Measurements from ENCODE around the gene CAPN2.
"Not testable (repeated sequence)": the region's sequence is repeated elsewhere in the genome, so short reads cannot be mapped to it uniquely, and the experiment has no call there.

CAPN2 gene

DNA sequence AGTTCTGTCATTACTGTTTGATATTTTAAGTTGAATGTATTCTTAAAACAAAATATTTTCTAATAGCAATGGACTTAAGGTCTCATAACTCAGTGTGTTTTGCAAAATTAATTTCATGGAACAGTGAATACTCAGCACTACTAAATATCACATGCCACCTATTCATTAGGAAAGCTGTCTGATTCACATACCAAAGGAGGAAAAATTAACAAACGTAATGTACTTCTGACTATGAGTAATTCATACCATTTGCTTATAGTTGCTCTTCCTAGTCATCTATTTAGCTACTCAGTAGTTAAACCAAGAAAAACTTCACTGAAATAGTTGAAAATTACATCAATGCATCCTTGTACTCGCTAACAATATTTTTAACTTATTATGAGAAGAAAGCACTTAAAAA lies 98.2 kb downstream of the CAPN2 start:
- no peak for DNase-seq (ENCODE audit: low read depth)
- H3K4me3 ChIP-seq (ENCODE audit: low read depth, low read length), result no peak overlapping the region

GRCh38 chr1:223811634-223812101 lies 99.3 kb downstream of the CAPN2 start:
- no peak overlapping the region for H3K4me3 ChIP-seq (ENCODE audit: low read depth, low read length)
- TF ChIP-seq MYC (IDR thresholded peaks at IDR 0.05; ENCODE audit: low read depth, low read length) (no peak), POLR2A (IDR thresholded peaks at IDR 0.05; ENCODE audit: extremely low read depth, insufficient read length) (no peak), CTCF (IDR thresholded peaks at IDR 0.05; ENCODE audit: low read depth, low read length) (no peak)
- TF ChIP-seq, protein P1, sequence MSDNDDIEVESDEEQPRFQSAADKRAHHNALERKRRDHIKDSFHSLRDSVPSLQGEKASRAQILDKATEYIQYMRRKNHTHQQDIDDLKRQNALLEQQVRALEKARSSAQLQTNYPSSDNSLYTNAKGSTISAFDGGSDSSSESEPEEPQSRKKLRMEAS (IDR thresholded peaks at IDR 0.05; ENCODE audit: low read depth, low read length), result no peak
- DNase-seq (ENCODE audit: low read depth), result peak; percentile 58

More for the DNA sequence above, 98.2 kb downstream of the CAPN2 start:
- TF ChIP-seq POLR2A (IDR thresholded peaks at IDR 0.05; ENCODE audit: extremely low read depth, insufficient read length) (no peak), CTCF (IDR thresholded peaks at IDR 0.05; ENCODE audit: low read depth, low read length) (no peak), MYC (IDR thresholded peaks at IDR 0.05; ENCODE audit: low read depth, low read length) (no peak)
- TF ChIP-seq, protein P1 (IDR thresholded peaks at IDR 0.05; ENCODE audit: low read depth, low read length), result no peak

DNA sequence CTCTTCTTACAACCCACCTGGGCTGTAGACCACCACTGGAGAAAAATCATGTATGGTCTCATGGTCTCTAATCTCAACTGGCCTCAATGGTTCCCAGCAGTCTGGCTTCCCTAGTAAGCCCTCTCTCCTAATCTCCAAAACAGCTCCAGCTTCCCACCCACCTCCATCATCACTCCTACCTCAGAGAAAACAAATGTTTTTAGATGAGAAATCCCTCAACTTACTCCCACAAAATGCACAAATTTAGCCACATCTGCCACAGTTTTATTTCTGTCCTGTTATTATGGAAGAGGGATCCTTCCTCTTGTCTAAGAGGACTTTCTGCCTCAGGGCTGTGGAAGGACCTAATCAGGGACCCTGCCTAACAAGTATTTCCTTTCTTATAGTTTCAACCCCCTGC lies 101.3 kb downstream of the CAPN2 start:
- TF ChIP-seq CTCF (IDR thresholded peaks at IDR 0.05; ENCODE audit: low read depth, low read length) (no peak), POLR2A (IDR thresholded peaks at IDR 0.05; ENCODE audit: extremely low read depth, insufficient read length) (no peak), MYC (IDR thresholded peaks at IDR 0.05; ENCODE audit: low read depth, low read length) (no peak)
- TF ChIP-seq, protein P1 (IDR thresholded peaks at IDR 0.05; ENCODE audit: low read depth, low read length), result no peak
- H3K4me3 ChIP-seq (ENCODE audit: low read depth, low read length), result no peak overlapping the region
- no peak for DNase-seq (ENCODE audit: low read depth)

GRCh38 chr1:223815020-223815853 lies 102.9 kb downstream of the CAPN2 start:
- no peak overlapping the region for H3K4me3 ChIP-seq (ENCODE audit: low read depth, low read length)
- TF ChIP-seq, protein P1 (IDR thresholded peaks at IDR 0.05; ENCODE audit: low read depth, low read length), result no peak
- no peak for TF ChIP-seq CTCF (IDR thresholded peaks at IDR 0.05; ENCODE audit: low read depth, low read length)
- TF ChIP-seq POLR2A (IDR thresholded peaks at IDR 0.05; ENCODE audit: extremely low read depth, insufficient read length), result no peak
- DNase-seq (ENCODE audit: low read depth), result no peak

- no peak overlapping the region for H3K4me3 ChIP-seq (ENCODE audit: low read depth, low read length)
- DNase-seq (ENCODE audit: low read depth), result no peak
- TF ChIP-seq, protein P1 (IDR thresholded peaks at IDR 0.05; ENCODE audit: low read depth, low read length), result no peak
- TF ChIP-seq POLR2A (IDR thresholded peaks at IDR 0.05; ENCODE audit: extremely low read depth, insufficient read length) (no peak), CTCF (IDR thresholded peaks at IDR 0.05; ENCODE audit: low read depth, low read length) (no peak), MYC (IDR thresholded peaks at IDR 0.05; ENCODE audit: low read depth, low read length) (no peak)
Measured at GRCh38 chr1:223815865-223816264, 103.5 kb downstream of the CAPN2 start.

GRCh38 chr1:223817265-223817664 lies 104.9 kb downstream of the CAPN2 start:
- DNase-seq (ENCODE audit: low read depth); H3K4me3 ChIP-seq (ENCODE audit: low read depth, low read length): not testable (repeated sequence)
